Measurements from ENCODE around the gene NEURL2.
"Not testable (repeated sequence)": the region's sequence is repeated elsewhere in the genome, so short reads cannot be mapped to it uniquely, and the experiment has no call there.

The NEURL2 gene

DNA sequence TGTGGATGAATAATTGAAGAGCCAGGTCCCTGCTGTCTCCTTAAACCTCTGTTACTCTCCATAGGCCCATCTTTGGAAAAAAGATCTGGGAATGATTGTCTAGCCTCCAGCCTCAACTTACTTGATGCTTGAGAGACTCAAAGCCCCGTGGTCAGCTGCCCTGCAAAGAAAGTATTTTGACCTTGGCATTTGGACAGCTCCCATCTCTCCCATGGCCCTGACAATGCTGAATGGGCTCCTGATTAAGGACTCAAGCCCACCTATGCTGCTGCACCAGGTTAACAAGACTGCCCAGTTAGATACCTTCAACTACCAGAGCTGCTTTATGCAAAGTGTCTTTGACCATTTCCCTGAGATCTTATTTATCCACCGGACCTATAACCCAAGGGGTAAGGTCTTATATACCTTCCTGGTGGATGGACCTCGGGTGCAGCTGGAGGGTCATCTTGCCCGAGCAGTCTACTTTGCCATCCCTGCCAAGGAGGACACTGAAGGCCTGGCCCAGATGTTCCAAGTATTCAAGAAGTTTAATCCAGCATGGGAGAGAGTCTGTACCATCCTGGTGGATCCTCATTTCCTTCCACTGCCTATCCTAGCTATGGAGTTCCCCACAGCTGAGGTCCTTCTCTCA lies 8.4 kb downstream of the NEURL2 start:
- POLR2A ChIA-PET: interaction anchor here (1.2 kb wide), 1 partner anchor 25 kb away, joined by 3 read pairs; no protein-coding TSS in a partner anchor
- DNase-seq (ENCODE audit: low read depth, low spot score): no peak
- CTCF ChIA-PET: interaction anchor here (0.9 to 3.4 kb wide), 4 partner anchors 8 to 87 kb away, joined by 3 to 50 read pairs (median 10); partner anchors contain the start of genes CTSA and NEURL2
- TF ChIP-seq, protein P1, sequence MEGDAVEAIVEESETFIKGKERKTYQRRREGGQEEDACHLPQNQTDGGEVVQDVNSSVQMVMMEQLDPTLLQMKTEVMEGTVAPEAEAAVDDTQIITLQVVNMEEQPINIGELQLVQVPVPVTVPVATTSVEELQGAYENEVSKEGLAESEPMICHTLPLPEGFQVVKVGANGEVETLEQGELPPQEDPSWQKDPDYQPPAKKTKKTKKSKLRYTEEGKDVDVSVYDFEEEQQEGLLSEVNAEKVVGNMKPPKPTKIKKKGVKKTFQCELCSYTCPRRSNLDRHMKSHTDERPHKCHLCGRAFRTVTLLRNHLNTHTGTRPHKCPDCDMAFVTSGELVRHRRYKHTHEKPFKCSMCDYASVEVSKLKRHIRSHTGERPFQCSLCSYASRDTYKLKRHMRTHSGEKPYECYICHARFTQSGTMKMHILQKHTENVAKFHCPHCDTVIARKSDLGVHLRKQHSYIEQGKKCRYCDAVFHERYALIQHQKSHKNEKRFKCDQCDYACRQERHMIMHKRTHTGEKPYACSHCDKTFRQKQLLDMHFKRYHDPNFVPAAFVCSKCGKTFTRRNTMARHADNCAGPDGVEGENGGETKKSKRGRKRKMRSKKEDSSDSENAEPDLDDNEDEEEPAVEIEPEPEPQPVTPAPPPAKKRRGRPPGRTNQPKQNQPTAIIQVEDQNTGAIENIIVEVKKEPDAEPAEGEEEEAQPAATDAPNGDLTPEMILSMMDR (IDR thresholded peaks at IDR 0.05; ENCODE audit: insufficient read depth, low read length, missing control alignments): no peak
- H3K4me3 ChIP-seq (ENCODE audit: low read depth, low read length): no peak overlapping the region

DNA sequence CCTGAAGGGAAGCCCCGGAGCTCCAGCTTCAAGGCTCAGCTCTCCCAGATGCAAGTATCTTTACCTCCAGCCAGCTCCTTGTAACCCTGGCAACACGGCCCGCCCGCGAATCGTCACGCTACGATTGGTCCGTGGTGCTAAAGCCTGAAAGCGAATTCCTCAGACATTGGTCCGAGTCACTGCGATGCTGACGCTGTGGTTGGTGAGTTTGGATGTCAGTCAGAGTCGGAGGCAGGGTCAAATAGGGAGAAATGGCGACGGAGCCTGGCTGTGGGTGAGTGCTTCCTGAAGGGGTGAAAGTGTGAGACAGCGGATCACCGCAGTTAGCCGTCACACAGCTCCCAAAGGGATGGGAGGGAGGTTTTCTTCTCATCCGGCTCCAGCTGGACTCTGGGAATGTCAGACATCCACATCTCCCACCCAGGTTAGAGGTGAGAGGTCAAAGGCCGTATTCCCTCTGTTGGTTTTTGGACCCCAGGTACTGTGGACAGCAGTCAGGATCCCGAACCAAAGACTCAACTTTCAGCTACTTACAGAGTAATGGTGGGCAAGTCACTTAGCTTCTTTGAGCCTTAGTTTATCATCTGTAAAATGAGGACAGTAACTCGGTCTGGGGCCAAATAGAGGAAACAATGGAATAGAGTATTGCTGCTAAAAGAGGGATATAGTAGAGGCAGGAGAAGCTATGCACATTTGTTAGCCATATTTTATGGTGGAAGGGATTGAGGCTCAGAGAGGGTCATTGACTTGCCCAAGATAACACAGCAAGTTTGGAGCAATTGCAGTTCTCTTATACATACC lies 9.8 kb downstream of the NEURL2 start, which contains the start of gene ZSWIM1:
TSS of gene ZSWIM1 (plus strand) at position 240 of the 801 bp plus-strand sequence. CDS start 1,366 bp downstream, outside the sequence.
- TF ChIP-seq, protein P1 (IDR thresholded peaks at IDR 0.05; ENCODE audit: insufficient read depth, low read length, missing control alignments): no peak
- DNase-seq (ENCODE audit: low read depth, low spot score): peak; percentile 94
- peak within 1 kb of the TSS; percentile 82 for H3K4me3 ChIP-seq (ENCODE audit: low read depth, low read length)
- ChIA-PET CTCF (interaction anchor here (0.9 to 3.4 kb wide), 5 partner anchors 10 to 89 kb away, joined by 3 to 50 read pairs (median 6); partner anchors contain the start of genes CTSA and NEURL2), POLR2A (interaction anchor here (0.6 to 1.7 kb wide), 14 partner anchors 9 to 461 kb away, joined by 3 to 21 read pairs (median 3); partner anchors contain the start of genes ACOT8, CTSA, NEURL2 and PCIF1)

DNA sequence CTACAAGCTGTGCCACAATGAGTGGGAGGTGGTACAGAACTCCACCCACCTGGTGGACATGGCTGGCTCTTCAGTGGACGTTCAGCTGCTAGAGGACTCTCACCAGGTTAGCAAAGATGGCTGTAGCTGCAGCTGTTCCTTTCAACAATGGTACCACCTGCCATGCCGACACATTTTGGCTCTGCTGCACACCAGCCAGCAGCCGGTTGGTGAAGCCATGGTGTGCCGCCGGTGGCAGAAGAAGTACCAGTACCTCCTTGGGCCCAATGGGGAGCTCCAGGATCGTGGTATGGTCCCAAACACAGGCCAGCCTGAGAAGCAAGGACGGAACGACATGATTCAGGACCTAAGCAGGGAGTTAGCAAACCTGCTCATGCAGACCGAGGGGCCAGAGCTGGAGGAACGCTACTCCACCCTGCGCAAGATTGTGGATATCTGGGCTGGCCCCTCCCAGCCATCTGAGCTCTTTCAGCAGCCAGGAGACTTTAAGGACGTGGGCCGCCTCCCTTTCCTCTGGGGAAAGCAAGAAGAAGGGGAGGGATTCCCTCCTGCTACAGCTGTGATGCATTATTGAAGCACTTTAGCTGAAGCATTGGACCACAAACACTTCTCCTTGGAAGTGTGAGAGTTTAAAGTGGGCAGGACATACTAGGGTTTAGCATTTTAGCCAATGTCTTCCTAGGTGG lies 12.8 kb downstream of the NEURL2 start:
- CTCF ChIA-PET: interaction anchor here (1.2 kb wide), 1 partner anchor 12 kb away, joined by 4 read pairs; no protein-coding TSS in a partner anchor

DNA sequence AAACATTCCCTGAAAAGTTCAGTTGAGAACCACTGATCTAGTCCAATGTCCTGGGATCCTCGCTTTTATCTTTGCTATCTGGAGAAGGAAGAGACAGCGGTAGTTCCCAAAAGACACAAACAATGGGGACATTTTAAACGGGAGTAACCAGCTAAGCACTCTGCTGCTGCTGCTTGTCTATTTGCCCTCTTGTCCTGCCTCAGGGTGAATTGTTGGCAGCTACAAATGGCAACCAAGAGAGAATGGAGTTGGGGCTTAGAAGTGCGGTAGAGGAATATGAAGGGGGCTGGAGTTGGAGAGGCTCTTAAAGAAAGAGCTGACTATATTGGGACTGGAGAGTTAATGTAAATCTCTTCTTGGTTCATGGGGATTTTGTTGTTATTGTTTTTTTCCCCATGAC lies 16.4 kb downstream of the NEURL2 start:
- CTCF ChIA-PET: interaction anchor here (0.8 kb wide), 1 partner anchor 15 kb away, joined by 3 read pairs; no protein-coding TSS in a partner anchor
- no peak for DNase-seq (ENCODE audit: low read depth, low spot score)
- TF ChIP-seq, protein P1 (IDR thresholded peaks at IDR 0.05; ENCODE audit: insufficient read depth, low read length, missing control alignments): no peak

More for the DNA sequence above, 12.8 kb downstream of the NEURL2 start:
- TF ChIP-seq, protein P1 (IDR thresholded peaks at IDR 0.05; ENCODE audit: insufficient read depth, low read length, missing control alignments): no peak
- no peak overlapping the region for H3K4me3 ChIP-seq (ENCODE audit: low read depth, low read length)
- POLR2A ChIA-PET: no interaction called here
- no peak for DNase-seq (ENCODE audit: low read depth, low spot score)

DNA sequence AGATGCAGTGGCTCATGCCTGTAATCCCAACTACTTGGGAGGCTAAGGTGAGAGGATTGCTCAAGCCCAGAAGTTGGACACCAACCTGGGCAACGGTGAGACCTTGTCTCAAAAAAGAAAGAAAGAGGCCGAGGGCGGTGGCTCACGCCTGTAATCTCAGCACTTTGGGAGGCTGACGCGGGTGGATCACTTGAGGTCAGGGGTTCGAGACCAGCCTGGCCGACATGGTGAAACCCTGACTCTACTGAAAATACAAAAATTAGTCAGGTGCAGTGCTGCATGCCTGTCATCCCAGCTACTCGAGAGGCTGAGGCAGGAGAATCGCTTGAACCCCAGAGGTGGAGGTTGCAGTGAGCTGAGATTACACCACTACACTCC lies 16.9 kb downstream of the NEURL2 start:
- POLR2A ChIA-PET; DNase-seq (ENCODE audit: low read depth, low spot score); H3K4me3 ChIP-seq (ENCODE audit: low read depth, low read length): not testable (repeated sequence)
- CTCF ChIA-PET: interaction anchor here (0.8 kb wide), 1 partner anchor 15 kb away, joined by 3 read pairs; no protein-coding TSS in a partner anchor

More for the DNA sequence above, 16.4 kb downstream of the NEURL2 start:
- POLR2A ChIA-PET: no interaction called here
- no peak overlapping the region for H3K4me3 ChIP-seq (ENCODE audit: low read depth, low read length)

DNA sequence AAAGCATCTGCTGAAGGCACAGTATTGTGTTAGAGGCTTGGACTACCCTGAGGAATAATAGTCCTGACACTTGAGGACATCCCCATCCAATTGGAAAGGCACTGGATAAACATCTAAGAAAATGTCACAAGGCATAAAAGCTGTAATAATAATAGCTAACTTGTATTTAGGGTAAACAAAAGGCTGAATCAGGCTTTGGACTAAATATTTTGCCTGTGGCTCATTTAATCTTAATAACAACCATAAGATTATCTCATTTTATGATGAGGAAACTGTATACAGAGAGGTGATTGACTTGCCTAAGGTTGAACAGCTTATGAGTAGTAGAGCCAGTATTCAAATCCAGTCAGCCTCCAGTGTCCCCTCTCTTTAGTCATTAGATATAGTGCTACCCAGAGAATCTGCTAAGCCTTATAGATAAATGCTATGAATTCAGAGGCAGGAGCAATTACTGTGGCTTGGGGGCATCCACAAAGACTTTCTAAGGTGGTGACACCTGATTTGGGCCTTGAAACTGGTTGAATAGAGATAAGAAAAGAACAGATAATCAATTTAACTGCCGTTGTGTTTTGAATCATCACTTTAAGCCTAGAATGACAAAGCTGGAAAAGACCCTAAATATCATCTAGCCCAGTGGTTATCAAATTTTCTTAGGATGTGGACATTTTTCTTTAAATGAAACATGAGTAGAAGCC lies 17.5 kb downstream of the NEURL2 start:
- POLR2A ChIA-PET: no interaction called here
- no peak for DNase-seq (ENCODE audit: low read depth, low spot score)
- CTCF ChIA-PET: no interaction called here
- TF ChIP-seq, protein P1 (IDR thresholded peaks at IDR 0.05; ENCODE audit: insufficient read depth, low read length, missing control alignments): no peak
- no peak overlapping the region for H3K4me3 ChIP-seq (ENCODE audit: low read depth, low read length)
